ENCODE measurements around the gene TM9SF2.

TM9SF2 gene

DNA sequence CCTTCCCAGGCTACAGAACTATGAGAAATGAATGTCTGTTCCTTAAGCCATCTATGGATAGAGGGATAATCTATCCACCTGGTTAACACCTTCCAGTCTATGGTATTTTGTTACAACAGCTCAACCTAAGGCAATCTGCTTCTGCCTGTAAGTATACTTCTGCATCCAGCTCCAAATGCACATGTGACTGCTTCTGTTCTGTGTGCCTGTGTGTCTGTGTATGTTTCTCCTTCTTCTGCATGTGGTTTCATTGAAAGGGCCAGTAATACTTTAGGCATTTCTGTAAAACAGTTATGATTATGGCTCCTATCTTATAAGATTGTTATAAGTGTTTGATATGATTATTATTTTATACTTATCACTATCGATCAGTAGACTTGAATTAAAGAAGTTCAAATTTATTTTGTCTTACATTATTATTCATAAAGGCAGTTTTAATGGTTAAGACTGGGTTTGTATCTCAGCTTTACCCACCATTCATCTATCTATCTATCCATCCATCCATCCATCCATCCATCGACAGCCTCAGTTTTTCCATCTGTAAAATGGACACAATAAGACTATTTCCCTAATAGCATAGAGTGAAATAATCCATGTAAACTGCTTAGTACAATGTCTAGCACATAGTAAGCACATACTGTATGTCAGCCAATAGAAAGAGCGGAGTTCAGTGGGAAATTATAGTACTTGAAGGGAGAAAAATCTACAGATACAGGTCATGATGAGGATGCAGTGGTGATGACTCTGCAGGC lies 37.5 kb upstream of the TM9SF2 start:
- no peaks in the 10 kb centered on the region for H3K27me3 ChIP-seq (ENCODE audit: insufficient read depth, low read depth)
- no peak overlapping the region for H3K4me2 ChIP-seq
- no peaks in the 10 kb centered on the region for H3K4me1 ChIP-seq (ENCODE audit: low read depth, poor library complexity, severe bottlenecking)
- no peaks in the 10 kb centered on the region for H4K20me1 ChIP-seq (ENCODE audit: insufficient read depth)
- no peak for TF ChIP-seq CTCF (conservative IDR thresholded peaks at IDR 0.05; ENCODE audit: low read depth, low read length)
- H3K79me2 ChIP-seq (ENCODE audit: insufficient read depth, low read depth): no peaks in the 10 kb centered on the region
- H3K4me3 ChIP-seq (IDR thresholded peaks at IDR 0.05; ENCODE audit: insufficient read depth, low read depth, low read length): no peak overlapping the region
- H2AFZ ChIP-seq (ENCODE audit: low read depth): no peak overlapping the region
- H3K9ac ChIP-seq: no peak overlapping the region
- H3K36me3 ChIP-seq (ENCODE audit: insufficient read depth): no peaks in the 10 kb centered on the region
- no peak overlapping the region for H3K27ac ChIP-seq

- H2AFZ ChIP-seq (ENCODE audit: low read depth): no peak overlapping the region
- H3K27me3 ChIP-seq (ENCODE audit: insufficient read depth, low read depth): no peaks in the 10 kb centered on the region
- H3K4me3 ChIP-seq (IDR thresholded peaks at IDR 0.05; ENCODE audit: insufficient read depth, low read depth, low read length): no peak overlapping the region
These were observed 36.8 kb upstream of the TM9SF2 start for GRCh38 chr13:99464441-99464949.

GRCh38 chr13:99465454-99465853 lies 35.8 kb upstream of the TM9SF2 start:
- Histone ChIP-seq H3K36me3 (ENCODE audit: insufficient read depth) (no peaks in the 10 kb centered on the region), H3K4me2 (no peak overlapping the region), H3K4me1 (ENCODE audit: low read depth, poor library complexity, severe bottlenecking) (no peaks in the 10 kb centered on the region), H4K20me1 (ENCODE audit: insufficient read depth) (no peaks in the 10 kb centered on the region), H3K27ac (no peak overlapping the region), H3K27me3 (ENCODE audit: insufficient read depth, low read depth) (no peaks in the 10 kb centered on the region), H2AFZ (ENCODE audit: low read depth) (no peak overlapping the region), H3K4me3 (IDR thresholded peaks at IDR 0.05; ENCODE audit: insufficient read depth, low read depth, low read length) (no peak overlapping the region), H3K9ac (no peak overlapping the region), H3K79me2 (ENCODE audit: insufficient read depth, low read depth) (no peaks in the 10 kb centered on the region)
- no peak for TF ChIP-seq CTCF (conservative IDR thresholded peaks at IDR 0.05; ENCODE audit: low read depth, low read length)

More at GRCh38 chr13:99464441-99464949, 36.8 kb upstream of the TM9SF2 start:
- H3K4me1 ChIP-seq (ENCODE audit: low read depth, poor library complexity, severe bottlenecking): no peaks in the 10 kb centered on the region
- H3K9ac ChIP-seq: no peak overlapping the region
- no peak for TF ChIP-seq CTCF (conservative IDR thresholded peaks at IDR 0.05; ENCODE audit: low read depth, low read length)
- H4K20me1 ChIP-seq (ENCODE audit: insufficient read depth): no peaks in the 10 kb centered on the region
- no peaks in the 10 kb centered on the region for H3K79me2 ChIP-seq (ENCODE audit: insufficient read depth, low read depth)
- no peak overlapping the region for H3K4me2 ChIP-seq
- no peak overlapping the region for H3K27ac ChIP-seq
- H3K36me3 ChIP-seq (ENCODE audit: insufficient read depth): no peaks in the 10 kb centered on the region

DNA sequence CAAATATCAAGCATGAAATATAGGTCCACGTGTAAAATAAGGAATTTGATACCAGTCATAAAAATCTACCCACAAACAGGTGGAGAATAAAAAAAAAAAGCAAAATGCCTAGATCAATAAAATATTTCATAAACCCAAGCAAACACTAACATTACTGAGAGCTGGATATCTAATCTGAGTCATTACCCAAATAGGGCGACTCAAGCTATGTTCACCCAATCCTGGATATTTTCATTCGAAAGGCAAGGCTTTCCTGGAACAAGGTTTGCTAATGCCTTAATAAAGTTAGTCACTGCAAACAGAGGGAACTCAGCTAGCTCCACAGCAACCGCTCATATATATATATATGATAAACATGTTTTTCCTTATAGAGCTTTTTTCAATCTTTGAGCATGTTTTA lies 33.5 kb upstream of the TM9SF2 start:
- H2AFZ ChIP-seq (ENCODE audit: low read depth): no peak overlapping the region

More for the DNA sequence above, 33.5 kb upstream of the TM9SF2 start:
- Histone ChIP-seq H3K9ac (no peak overlapping the region), H3K36me3 (ENCODE audit: insufficient read depth) (no peaks in the 10 kb centered on the region), H3K4me3 (IDR thresholded peaks at IDR 0.05; ENCODE audit: insufficient read depth, low read depth, low read length) (no peak overlapping the region), H3K4me1 (ENCODE audit: low read depth, poor library complexity, severe bottlenecking) (no peaks in the 10 kb centered on the region), H3K27me3 (ENCODE audit: insufficient read depth, low read depth) (no peaks in the 10 kb centered on the region), H3K4me2 (no peak overlapping the region), H3K79me2 (ENCODE audit: insufficient read depth, low read depth) (no peaks in the 10 kb centered on the region), H4K20me1 (ENCODE audit: insufficient read depth) (no peaks in the 10 kb centered on the region), H3K27ac (no peak overlapping the region)
- no peak for TF ChIP-seq CTCF (conservative IDR thresholded peaks at IDR 0.05; ENCODE audit: low read depth, low read length)

All from KMS-11 (cell line).